CD4-positive, alpha-beta T cell treated with Interferon alpha-2 for 1 hour (primary cell): ENCODE measurements around the gene PRPF31.
"Not testable (repeated sequence)": the region's sequence is repeated elsewhere in the genome, so short reads cannot be mapped to it uniquely, and the experiment has no call there.

ENCODE experiments used
- DNase-seq, 2 donors: peaks; one replicate each; pipeline ENCODE4 v3.0.0-alpha.2; 2020 to 2022

Gene PRPF31

GRCh38 chr19:54165222-54165621, 49.7 kb downstream of the PRPF31 start:
- no peak for DNase-seq

- DNase-seq = peak; percentile 85 to 88
Observed at GRCh38 chr19:54168174-54168917, 52.8 kb downstream of the PRPF31 start.

- DNase-seq = no peak
Observed at GRCh38 chr19:54169149-54169740, 53.7 kb downstream of the PRPF31 start.

- not testable (repeated sequence) for DNase-seq
Observed at GRCh38 chr19:54171736-54172431, 56.3 kb downstream of the PRPF31 start.

- no peak for DNase-seq
Observed at GRCh38 chr19:54172471-54173358, 57.2 kb downstream of the PRPF31 start, which contains the start of gene TMC4. Gene TMC4 (minus strand): TSS chr19:54173160. CDS start chr19:54173117, 43 bp downstream.

- no peak for DNase-seq
Observed at GRCh38 chr19:54173359-54173699, 57.8 kb downstream of the PRPF31 start.

GRCh38 chr19:54173951-54174834, 58.6 kb downstream of the PRPF31 start:
- DNase-seq = no peak

GRCh38 chr19:54178581-54179261, 63.2 kb downstream of the PRPF31 start:
- DNase-seq = peak; percentile 31 to 56

GRCh38 chr19:54179262-54179852, 63.8 kb downstream of the PRPF31 start:
- DNase-seq = no peak

GRCh38 chr19:54179921-54180461, 64.4 kb downstream of the PRPF31 start:
- DNase-seq = peak in 1 of 2 donors; percentile 22

GRCh38 chr19:54180691-54181091, 65.1 kb downstream of the PRPF31 start:
- no peak for DNase-seq
